GM21390 (cell line): ENCODE measurements around the gene SRPRB.

Experiments used
- ATAC-seq: cut with Tn5 transposase; IDR thresholded peaks from one replicate; pipeline ENCODE4 v1.9.1; 2021; ENCODE audit not compliant: unreplicated experiment

Gene SRPRB

GRCh38 chr3:133864616-133865015 lies 59.0 kb downstream of the SRPRB start:
- no peak for ATAC-seq

GRCh38 chr3:133865136-133865855 lies 59.7 kb downstream of the SRPRB start:
- ATAC-seq: no peak

GRCh38 chr3:133866141-133866540 lies 60.5 kb downstream of the SRPRB start:
- ATAC-seq: no peak

- no peak for ATAC-seq
Observed at GRCh38 chr3:133868186-133868585, 62.6 kb downstream of the SRPRB start.

GRCh38 chr3:133868758-133869475 lies 63.3 kb downstream of the SRPRB start:
- no peak for ATAC-seq

- ATAC-seq: no peak
Observed at GRCh38 chr3:133869586-133869985, 64.0 kb downstream of the SRPRB start.

- no peak for ATAC-seq
Observed at GRCh38 chr3:133870822-133871221, 65.2 kb downstream of the SRPRB start.
